HG02884 (cell line): Measurements from ENCODE around the gene ZDHHC8.

Experiments used
- ATAC-seq: cut with Tn5 transposase; IDR thresholded peaks from one replicate; pipeline ENCODE4 v1.9.1; 2021; ENCODE audit warnings: mild to moderate bottlenecking, moderate library complexity; ENCODE audit not compliant: unreplicated experiment

The ZDHHC8 gene

DNA sequence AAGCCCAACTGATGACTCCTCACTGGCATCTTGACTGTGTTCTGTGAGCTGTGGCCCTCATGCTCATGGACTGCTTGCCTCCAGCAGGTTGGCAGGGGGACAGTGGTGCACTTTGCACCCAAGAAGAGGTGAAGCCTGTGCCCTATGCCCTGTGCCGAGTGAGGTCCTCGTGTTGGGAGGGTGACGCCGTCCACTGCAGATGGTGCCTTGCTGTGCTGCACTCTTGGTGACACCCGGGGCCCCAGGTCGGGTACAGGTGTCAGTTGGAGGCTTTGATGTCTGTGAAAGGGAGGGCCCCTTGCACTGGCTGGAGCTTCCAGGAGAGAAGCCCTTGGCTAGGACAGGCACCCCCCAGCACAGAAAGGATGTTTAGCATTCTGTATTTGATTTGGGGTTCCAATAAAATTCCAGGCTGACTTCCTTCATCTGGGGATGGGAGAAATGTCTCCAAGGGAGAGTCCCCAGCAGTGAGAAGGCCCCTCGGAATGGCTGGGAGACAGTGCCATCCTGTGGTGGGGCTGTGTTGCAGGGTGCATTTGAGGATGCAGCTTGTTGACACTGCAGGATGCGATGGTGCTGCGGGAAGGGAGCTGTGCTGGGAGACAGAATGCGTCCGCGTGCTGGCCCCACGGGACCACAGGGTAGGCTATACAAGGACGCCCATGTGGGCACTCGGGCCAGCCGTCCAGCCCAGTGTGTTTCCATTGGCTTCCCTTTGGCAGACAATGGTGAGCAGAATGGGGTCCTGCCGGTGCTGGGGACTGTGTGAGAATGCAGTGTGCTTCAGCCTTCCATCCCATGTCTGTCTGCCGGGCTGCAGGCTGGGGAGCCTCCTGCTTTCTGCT lies 2.5 kb upstream of the ZDHHC8 start:
- ATAC-seq: no peak

DNA sequence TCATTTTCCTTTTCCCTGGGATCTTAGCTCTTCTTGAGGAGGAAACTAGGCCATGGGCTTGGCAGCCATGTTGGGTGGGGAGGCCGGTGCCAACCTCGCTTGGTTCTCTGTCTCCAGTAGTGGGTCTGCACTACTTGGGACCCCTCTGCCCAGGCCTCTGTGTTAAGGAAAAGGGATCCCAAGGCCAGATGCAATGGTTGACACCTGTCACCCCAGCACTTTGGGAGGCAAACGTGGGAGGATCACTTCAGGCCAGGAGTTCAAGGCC lies 1.9 kb upstream of the ZDHHC8 start:
- ATAC-seq: no peak

DNA sequence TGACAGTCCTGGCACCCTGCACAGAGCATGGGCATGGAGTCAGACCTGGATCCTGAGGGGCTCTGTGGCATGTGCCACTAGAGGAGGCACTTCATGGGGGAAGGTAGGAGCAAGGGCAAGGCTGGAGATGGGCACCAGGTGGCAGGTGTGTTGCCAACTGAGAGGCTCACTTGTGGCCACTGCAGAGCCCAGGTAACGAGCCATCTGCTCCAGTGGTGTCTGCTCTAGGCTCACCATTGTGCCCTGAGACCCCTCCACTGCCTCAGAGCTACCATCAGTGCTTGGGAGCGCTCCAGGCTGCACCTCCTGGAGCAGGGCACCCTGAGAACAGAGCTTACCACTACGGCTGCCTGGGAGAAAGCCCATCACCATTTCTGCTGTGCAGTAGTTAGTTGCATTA lies 1.3 kb upstream of the ZDHHC8 start:
- ATAC-seq: no peak

DNA sequence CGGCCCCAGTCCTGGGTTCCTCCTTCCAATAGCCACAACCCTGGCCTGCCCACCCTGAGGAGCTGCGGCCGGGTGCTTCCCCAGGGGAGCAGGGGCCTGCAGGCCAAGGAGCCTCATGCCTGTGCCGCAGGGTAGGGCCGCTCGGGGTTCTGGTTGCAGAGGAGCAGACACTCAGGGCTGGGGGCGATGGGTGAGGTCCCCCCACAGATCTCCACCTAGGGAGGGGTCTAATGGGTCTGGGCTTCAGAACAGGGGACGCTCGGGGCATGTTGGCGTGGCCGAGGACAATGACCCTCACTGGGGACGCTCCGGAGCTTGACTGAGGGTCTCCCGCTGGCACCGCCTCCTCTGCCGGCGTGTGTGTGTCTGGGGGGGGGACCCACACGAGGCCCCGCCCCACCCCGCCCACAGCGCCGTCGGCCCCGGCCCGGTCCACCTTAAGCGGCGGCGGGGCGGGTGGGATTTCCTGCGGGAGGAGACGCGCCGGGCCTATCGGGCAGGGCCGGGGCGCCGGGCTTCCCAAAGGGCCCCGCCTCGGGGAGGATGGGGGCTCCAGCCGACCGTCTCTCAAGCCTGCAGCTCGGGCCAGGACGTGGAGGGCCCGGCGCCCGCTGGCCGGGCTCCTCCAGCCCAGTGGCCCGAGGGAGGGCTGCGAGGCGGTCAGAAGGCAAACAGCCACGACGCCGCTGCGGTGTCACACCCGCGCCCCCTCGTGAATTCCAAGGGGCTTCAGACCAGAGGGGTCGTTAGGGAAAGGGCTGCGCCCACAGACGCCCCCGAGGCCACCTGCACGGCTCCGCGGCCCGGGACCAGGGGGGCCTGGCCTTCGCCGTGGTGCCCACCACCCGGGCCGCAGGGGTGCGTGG lies 640 bp upstream of the ZDHHC8 start:
- peak; percentile 42 for ATAC-seq

DNA sequence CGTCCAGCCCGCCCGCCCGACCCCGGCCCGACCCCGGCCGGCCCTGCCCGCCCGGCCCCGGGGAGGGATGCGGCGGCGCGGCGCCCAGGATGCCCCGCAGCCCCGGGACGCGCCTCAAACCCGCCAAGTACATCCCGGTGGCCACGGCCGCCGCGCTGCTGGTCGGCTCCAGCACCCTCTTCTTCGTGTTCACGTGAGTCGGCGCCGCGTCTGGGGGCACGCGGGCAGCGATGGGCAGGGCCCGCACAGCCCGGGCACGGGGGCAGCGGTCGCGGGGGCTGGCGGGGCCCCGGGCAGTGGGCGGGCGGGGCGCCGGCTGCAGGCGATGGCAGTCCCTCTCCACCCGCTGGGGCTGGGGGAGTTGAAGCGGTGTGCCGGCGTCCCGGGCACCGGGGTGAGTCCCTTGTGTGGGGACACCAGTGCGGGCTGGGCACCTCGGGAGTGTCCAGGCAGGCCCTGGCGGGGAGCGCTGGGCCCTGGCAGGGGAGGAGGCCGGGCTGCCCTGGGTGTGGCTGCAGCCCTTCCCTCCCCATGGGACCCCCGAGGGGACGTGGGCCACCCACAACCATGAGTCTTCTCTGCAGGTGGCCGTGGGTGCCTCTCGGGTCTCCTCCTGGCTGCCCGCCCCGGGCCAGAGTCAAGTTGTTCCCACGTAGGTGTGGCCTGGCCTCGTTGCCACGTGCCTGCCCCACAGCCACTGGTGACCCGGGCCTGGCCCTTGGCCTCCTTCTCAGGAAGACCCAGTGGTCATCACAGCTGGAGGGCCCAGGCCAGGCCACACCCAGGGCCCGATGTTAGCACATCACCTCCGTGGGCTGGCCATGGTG lies 468 bp downstream of the ZDHHC8 start:
- no peak for ATAC-seq

DNA sequence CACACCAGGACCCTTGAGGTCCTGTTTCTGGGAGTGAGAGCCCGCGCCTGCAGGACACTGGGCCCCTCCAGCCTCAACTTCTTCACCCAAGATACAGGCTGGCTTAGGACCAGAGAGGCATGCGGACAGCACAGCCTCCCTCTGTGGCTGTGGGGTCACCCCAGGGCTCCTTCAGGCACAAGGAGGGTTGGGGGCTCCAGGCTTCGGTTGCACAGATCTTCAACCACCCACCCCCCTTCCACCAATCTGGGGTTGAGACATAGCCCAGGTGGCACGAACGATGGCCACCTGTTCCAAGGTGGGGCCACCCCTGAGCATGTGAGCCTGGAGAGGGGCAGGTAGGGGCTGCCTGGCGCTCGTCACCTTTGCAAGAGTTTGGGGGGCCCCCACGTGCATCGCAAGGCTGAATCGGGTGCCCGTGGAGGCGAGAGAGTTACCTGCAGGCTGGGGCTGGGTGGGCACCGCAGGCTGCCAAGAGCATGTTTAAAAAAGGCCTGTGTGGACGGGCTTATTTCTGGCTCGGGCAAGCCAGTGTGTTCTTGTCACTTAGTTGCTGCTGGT lies 1.2 kb downstream of the ZDHHC8 start:
- ATAC-seq: no peak

DNA sequence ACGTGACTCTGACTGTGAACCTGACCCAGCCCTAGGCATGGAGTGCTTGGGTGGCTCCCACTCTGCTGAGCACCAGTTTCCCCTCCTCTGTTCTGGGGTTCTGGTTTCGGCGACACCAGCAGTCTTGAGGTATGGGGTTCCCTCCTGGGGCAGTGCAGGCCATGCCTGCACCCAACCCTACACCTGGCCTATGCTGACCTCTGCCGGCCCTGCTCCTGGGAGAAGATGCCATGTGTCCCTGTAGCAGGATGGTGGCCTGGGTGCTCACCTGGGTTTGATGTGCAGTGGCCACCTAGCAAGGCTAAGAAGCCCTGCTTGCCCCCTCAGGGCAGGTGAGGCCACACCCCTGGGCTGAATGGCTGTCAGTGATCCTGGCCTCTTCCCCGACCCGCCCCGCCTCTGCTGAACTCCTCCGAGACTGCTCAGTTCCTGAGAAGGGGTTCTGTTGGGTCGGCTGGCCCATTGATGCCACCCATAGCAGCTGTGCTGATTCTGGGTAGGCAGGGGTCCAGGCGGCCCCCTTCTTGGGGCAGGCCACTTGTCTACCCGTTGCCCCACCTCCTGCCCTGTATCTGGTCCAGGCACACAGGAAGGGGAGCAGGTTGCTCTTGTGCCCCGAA lies 2.4 kb downstream of the ZDHHC8 start:
- no peak for ATAC-seq

DNA sequence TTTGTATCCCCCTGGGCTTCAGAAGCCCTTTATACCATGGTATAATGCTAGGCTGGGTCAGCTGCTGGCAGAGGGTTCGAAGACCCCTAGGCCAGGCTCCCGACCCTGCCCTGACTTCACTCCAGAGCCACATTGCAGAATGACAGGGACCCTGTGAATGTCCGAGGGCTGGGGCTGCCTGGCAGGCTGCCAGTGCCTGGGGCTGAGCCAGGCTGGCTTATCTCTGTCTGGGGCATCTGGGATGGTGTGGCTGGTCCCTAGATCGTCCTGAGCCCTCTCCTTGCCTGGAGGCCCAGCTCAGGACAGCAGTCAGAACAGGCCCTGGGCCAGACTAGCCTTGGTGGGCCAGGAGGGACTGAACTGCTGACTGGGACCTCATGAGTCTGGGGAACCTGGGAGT lies 3.7 kb downstream of the ZDHHC8 start:
- no peak for ATAC-seq

DNA sequence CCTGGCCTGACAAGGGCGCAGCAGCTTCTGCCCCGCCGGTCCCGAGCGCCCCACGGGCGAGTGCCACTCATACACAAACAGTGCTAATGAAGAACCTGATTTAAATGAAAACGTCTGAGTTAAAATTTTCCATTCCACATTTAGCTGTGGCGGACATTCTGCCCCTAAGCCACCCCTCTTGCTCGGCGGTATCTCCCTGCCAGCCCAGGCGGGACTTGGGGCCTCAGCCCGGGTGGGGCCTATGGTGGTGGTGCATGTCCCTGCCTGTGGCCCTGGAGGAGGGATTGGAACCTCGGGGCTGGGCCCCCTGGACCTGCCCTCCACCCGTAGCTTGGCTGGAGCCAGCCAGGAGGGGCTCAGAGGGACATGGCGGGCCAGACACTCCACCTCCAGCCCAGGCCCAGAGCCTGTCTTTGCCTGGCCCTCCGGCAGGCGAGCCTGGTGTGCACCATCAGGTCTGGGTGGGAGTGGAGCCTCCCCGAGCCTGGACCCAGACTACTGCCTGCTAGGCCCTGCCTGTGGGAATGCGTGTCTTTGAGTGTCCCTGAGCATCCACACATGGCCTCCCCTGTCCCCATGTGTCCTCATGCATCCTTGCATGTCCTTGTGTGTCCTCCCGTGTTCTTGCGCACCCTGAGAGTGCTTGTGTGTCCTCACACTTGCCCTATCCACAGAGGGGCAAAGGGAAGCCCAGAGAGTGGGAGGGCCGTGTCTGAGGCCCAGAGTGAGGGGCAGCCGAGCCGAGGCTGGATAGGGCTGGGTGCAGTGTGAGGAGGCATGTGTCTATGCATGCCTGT lies 4.4 kb downstream of the ZDHHC8 start:
- ATAC-seq: no peak

DNA sequence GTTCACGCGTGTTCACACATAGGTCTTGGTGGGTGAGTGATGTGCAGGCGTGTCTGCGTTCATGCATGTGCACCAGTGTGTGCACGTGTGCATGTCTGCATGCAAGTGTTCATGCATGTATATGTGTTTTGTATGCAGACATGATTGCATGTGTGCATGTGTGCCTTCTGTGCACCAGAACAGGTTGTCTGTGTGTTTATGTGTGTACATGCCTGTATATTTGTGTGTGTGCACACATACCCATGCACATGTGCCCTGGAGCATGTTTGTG lies 4.9 kb downstream of the ZDHHC8 start:
- ATAC-seq: no peak

DNA sequence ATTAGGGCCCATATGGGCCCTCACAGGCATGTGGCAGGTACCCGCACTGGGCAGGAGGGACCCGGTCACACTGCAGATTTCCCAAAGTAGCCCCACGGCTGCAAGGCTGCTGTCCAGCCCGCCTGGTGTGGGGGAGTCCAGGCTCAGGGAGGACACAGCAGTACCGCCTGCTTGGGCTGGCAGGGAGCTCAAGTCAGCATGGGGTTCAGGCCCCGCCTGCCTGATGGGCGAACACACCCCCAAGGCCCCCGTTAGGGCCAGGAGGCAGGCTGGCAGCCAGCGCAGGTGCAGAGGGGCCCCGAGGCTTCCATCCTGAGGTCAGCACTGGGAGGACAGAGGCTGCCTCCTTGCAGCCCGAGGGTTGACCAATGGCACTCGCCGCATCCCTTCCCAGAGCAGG lies 5.5 kb downstream of the ZDHHC8 start:
- ATAC-seq: no peak

DNA sequence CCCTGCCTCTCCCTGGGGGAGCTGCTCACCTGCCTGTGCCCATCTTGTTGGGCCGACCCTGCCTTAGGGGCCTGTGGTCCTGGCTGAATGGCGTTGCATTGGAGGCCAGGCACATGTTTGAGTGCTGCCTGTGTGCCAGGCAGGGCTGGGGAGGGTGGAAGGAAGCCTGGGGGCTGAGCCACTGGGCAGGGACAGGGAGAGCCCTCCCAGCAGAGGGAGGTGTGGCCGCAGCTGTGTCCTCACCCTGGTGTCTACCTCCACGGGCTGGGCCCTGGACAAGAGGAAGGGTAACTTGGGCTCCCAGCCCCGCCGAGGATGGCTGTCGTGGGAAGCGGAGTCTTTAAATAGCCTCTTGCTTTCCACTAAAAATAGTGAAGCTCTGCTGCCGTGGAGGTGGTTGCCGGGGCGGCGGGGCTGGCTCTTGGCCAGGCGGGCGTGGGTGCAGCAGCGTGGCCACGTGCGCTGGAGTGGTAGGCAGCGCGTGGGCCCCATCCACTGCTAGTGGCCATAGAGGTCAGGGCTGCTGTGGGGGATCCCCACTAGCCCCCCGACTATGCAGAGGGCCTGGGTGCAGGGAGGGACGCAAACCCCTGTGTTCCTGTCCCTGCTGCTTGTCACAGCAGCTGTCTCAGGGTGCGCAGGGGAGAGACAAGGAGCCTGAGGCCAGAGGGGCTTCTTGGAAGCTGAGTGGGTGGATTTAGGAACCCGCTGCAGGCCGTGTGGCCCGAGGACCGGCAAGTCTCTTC lies 6.2 kb downstream of the ZDHHC8 start:
- ATAC-seq: no peak

DNA sequence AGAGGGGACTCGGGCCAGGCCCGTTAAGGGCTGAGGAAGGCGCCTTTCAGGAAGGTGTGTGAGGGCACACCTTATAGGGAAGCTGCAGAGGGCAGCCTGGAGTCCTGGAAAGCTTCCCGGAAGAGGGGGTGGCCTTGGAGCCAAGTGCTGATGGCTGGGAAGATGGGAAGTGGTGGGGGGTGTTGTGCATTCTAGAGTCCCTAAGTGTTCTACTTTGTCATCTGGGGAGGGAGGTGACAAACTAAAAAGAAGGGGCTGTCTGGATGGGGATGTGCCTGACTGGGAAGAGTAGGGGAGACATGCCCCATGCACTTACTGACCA lies 6.8 kb downstream of the ZDHHC8 start:
- no peak for ATAC-seq

DNA sequence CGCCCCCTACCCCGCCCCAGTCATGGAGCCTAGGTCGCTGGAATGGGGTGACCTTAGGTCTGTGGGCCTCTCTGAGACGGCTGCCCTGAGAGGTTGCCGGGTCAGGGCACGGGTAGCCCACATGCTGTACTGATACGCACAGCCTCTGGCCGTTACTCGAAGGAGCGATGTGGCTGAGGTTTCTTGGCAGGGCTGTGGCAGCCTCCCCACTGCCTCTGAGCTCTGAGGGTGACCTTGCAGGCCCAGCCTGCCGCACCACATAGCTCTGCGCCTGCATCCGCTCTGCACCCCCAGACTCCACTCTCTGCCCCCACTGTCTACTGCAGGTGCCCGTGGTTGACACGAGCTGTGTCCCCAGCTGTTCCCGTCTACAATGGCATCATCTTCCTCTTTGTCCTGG lies 7.3 kb downstream of the ZDHHC8 start:
- ATAC-seq: no peak

DNA sequence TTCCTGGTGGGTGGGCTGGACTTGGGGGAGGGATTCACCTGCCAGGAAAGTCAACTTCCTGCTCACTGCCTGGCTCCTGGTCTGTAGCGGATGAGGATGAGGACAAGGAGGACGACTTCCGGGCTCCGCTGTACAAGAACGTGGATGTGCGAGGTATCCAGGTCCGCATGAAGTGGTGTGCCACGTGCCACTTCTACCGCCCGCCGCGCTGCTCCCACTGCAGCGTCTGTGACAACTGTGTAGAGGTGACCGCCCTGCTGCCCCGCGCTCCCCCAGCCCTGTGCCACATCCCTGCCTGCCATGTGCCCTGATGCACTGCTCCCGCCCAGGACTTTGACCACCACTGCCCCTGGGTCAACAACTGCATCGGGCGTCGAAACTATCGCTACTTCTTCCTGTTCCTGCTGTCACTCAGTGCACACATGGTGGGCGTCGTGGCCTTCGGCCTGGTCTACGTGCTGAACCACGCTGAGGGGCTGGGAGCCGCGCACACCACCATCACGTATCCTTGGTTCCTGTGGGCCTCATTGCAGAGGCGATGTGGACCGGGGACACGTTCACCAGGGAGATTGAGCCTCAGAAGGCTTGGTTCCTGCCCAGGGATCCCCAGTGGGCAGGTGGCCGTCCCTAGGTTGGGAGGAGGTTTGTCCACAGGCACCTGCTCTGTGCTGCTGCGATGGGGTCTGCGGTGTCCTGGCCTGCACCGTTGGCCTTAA lies 7.9 kb downstream of the ZDHHC8 start:
- ATAC-seq: no peak

DNA sequence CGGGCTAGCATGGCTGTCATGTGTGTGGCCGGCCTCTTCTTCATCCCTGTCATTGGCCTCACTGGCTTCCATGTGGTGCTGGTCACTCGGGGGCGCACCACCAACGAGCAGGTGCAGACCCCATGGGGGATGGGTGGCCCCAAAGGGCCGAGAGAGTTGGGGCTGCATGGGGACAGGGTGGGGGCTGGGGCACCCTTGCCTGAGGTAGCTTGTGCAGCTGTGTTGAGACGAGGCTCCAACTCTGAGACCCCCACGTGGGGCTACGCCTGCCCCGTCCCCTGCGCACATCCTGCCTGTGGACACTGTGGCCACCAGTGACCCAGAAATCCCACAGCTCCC lies 8.5 kb downstream of the ZDHHC8 start:
- ATAC-seq: no peak

DNA sequence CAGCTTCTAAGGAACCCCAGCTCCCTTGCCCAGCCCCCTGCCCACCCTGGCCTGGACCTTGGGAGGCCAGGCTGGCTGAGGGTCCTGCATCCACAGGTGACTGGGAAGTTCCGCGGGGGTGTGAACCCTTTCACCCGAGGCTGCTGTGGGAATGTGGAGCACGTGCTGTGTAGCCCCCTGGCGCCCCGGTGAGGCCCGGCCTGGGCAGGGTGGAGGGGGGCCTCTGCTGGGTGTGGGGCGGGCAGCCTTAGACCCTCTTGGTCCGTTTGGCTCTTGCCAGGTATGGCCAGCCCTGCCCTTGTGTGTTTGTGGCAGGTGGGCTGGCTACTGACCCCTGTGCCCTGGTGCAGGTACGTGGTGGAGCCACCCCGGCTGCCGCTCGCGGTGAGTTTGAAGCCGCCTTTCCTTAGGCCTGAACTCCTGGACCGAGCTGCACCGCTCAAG lies 8.9 kb downstream of the ZDHHC8 start:
- ATAC-seq: no peak

DNA sequence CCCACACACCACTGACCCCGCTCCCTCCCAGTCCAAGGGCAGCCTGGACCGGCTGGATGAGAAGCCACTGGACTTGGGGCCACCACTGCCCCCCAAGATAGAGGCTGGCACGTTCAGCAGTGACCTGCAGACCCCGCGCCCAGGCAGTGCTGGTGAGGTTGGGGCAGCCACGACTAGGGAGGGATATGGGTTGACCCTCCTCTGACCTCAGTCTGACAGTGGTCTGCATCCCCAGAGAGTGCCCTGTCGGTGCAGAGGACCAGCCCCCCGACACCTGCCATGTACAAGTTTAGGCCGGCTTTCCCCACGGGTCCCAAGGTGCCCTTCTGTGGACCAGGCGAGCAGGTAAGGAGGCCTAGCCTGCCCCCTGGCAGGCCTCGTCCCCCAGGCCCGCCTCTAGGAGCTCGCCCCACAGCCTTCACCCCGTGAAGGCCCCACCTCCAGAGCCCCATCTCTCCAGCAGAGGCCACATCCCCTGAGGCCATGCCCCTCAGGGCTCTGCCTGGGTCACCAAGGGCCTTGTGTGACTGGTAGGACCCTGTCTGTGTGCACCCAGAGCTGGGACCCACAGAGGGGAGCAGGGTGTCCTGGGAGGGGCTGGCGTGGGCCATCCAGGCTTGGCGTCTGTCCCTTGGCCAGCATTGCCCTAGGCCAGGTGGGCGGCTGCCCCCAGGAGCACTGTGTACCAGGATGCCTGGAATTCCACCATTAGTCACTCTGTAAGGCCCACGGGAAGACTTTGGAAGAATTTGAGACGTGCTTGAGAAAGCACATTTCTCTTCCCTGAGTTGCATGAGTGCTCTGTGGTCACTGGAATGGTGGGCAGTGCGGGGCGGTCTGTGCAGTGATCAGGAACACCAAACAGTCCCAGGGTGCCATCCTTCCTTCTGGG lies 9.8 kb downstream of the ZDHHC8 start:
- ATAC-seq: no peak
